Keratinocyte (primary cell): ENCODE measurements around the gene SEC14L1. TPM values are rescaled to one million over a fixed set of nuclear protein-coding genes. Genes with fewer than 3 reads are reported as not detected.
A peak's percentile ranks its signal among the peaks of the same experiment; 100 is the strongest.
"Not testable (repeated sequence)": the region's sequence is repeated elsewhere in the genome, so short reads cannot be mapped to it uniquely, and the experiment has no call there.

Source experiments
- DNase-seq: peaks from one replicate; pipeline ENCODE4 v3.0.0-alpha.2; 2011; ENCODE audit warnings: low read depth, missing footprints, low spot score
- FAIRE-seq: peaks from 2 replicates; lab custom pipeline; 2011; peaks lifted over from hg19 to GRCh38; lab: Jason Lieb, UNC
- H2AFZ ChIP-seq: 2 replicates; pipeline ENCODE4 v1.6.0; 2012; ENCODE audit warnings: low read length, control low read depth, inconsistent platforms; ENCODE audit not compliant: control insufficient read depth
- H3K27ac ChIP-seq: 2 replicates; pipeline ENCODE4 v1.5.1; 2011; ENCODE audit warnings: low read length; ENCODE audit not compliant: control insufficient read depth, insufficient read depth
- H3K27me3 ChIP-seq: 3 replicates; pipeline ENCODE4 v1.6.0; 2011; ENCODE audit warnings: low read length; ENCODE audit not compliant: control insufficient read depth, insufficient read depth; ENCODE audit errors: extremely low read depth
- H3K36me3 ChIP-seq, 2 experiments: 2 replicates in 1 of 2; 3 replicates in 1 of 2; pipeline ENCODE4 v1.5.1; 2011; ENCODE audit warnings: low read length in 2 of 2, mild to moderate bottlenecking in 1 of 2; ENCODE audit not compliant: control insufficient read depth in 2 of 2, insufficient read depth in 2 of 2; ENCODE audit errors: extremely low read depth in 1 of 2
- H3K4me1 ChIP-seq: 3 replicates; pipeline ENCODE4 v1.5.1; 2011; ENCODE audit warnings: low read length; ENCODE audit not compliant: control insufficient read depth, insufficient read depth; ENCODE audit errors: extremely low read depth
- H3K4me2 ChIP-seq: 3 replicates; pipeline ENCODE4 v1.6.0; 2011; ENCODE audit warnings: low read depth, low read length; ENCODE audit not compliant: control insufficient read depth, insufficient read depth; ENCODE audit errors: extremely low read depth
- H3K4me3 ChIP-seq, 3 experiments: fragments of 200-600 bp in 1 of 3; sonication (generic) in 1 of 3; 2 replicates in 2 of 3; 3 replicates in 1 of 3; pipeline ENCODE4 v1.5.1; 2011 to 2016; ENCODE audit warnings: low read length in 3 of 3, mild to moderate bottlenecking in 3 of 3, control low read depth in 2 of 3, inconsistent platforms in 1 of 3, low read depth in 1 of 3, mixed read lengths in 1 of 3, mixed run types in 1 of 3, moderate library complexity in 1 of 3; ENCODE audit not compliant: control insufficient read depth in 2 of 3, insufficient read depth in 2 of 3; ENCODE audit errors: extremely low read depth in 1 of 3
- H3K79me2 ChIP-seq: 2 replicates; pipeline ENCODE4 v1.6.0; 2012; ENCODE audit warnings: low read length; ENCODE audit not compliant: control insufficient read depth, insufficient read depth
- H3K9ac ChIP-seq: 3 replicates; pipeline ENCODE4 v1.6.0; 2011; ENCODE audit warnings: low read length; ENCODE audit not compliant: control insufficient read depth, insufficient read depth; ENCODE audit errors: extremely low read depth
- H3K9me1 ChIP-seq: 3 replicates; pipeline ENCODE4 v1.6.0; 2011; ENCODE audit warnings: low read length; ENCODE audit not compliant: control insufficient read depth, insufficient read depth; ENCODE audit errors: extremely low read depth
- H3K9me3 ChIP-seq: 2 replicates; pipeline ENCODE4 v1.5.1; 2012; ENCODE audit warnings: low read depth, low read length; ENCODE audit not compliant: control insufficient read depth
- H4K20me1 ChIP-seq: 3 replicates; pipeline ENCODE4 v1.6.0; 2011; ENCODE audit warnings: low read length; ENCODE audit not compliant: control insufficient read depth, insufficient read depth; ENCODE audit errors: extremely low read depth
- CTCF ChIP-seq, 3 experiments: IDR thresholded peaks in 1 of 3; conservative IDR thresholded peaks in 1 of 3; optimal IDR thresholded peaks in 1 of 3; 2 replicates in 2 of 3; 3 replicates in 1 of 3; pipeline versions ENCODE3 to v1.5.1; 2011; ENCODE audit warnings: low read length in 3 of 3, mild to moderate bottlenecking in 3 of 3, moderate library complexity in 2 of 3, control low read depth in 1 of 3, inconsistent platforms in 1 of 3; ENCODE audit not compliant: insufficient read depth in 2 of 3; ENCODE audit errors: extremely low read depth in 1 of 3
- EZH2 ChIP-seq: IDR thresholded peaks from one replicate; pipeline ENCODE4 v1.6.1; 2012; ENCODE audit warnings: inconsistent platforms, mild to moderate bottlenecking, low read length, moderate library complexity
- dilution Hi-C: fragments of 300-500 bp; cut with MboI; formaldehyde crosslinking; loops from one replicate; pipeline ENCODE4 v1.7.0; 2020; ENCODE audit warnings: low sequenced_read_pairs; ENCODE audit not compliant: extremely low pct_ligation_motif_present
- polyA plus RNA-seq, 5 experiments: library from polyadenylated mRNA; depleted of rRNA in 3 of 5; stranded (reverse) in 3 of 5; stranded (forward) in 1 of 5; unstranded in 1 of 5; fragments of >200 nt; gene quantifications; 1 replicate in 1 of 5; 2 replicates in 3 of 5; 3 replicates in 1 of 5; pipeline versions ENCODE4 v1.2.1 to v1.2.3, GENCODE V29; 2011 to 2012; ENCODE audit warnings: missing spikeins in 2 of 5, low read depth in 1 of 5, low replicate concordance in 1 of 5

Gene SEC14L1
- polyA plus RNA-seq, 1 donor (not counting 4 experiments of a cell fraction or from before 2014, with no cell fraction given): 35.6 TPM

- Histone ChIP-seq H4K20me1 (no peaks in the 10 kb centered on the region), H3K9me3 (no peaks in the 10 kb centered on the region), H3K27me3 (no peaks in the 10 kb centered on the region), H3K9me1 (no peaks in the 10 kb centered on the region), H3K4me2 (peak overlapping the region; percentile 72), H3K27ac (peak overlapping the region; percentile 93), H3K9ac (peak overlapping the region; percentile 81), H3K36me3 (no peaks in the 10 kb centered on the region), H3K79me2 (no peaks in the 10 kb centered on the region), H3K4me1 (peaks cover 34% of the 10 kb centered on the region), H2AFZ (no peak overlapping the region), H3K4me3 (peak overlapping the region in 1 of 3 experiments; percentile 13)
- peak; percentile 95 for DNase-seq
- dilution Hi-C loops: no loop called here
- FAIRE-seq: peak; percentile 95
- TF ChIP-seq CTCF (optimal IDR thresholded peaks at IDR 0.05 in 1 of 3, IDR thresholded peaks at IDR 0.05 in 1 of 3, conservative IDR thresholded peaks at IDR 0.05 in 1 of 3; ENCODE audit: extremely low read depth in 1 of 3, insufficient read depth in 2 of 3, low read length in 3 of 3) (peak in 1 of 3 experiments; percentile 2), EZH2 (no peak)
Observed at GRCh38 chr17:77254951-77255825, 114.4 kb downstream of the SEC14L1 start.

- DNase-seq, H3K36me3 ChIP-seq, H3K9me1 ChIP-seq, H3K9me3 ChIP-seq, H3K27me3 ChIP-seq, dilution Hi-C loops, H3K79me2 ChIP-seq, H4K20me1 ChIP-seq, H2AFZ ChIP-seq, H3K4me3 ChIP-seq: not testable (repeated sequence)
- peaks cover 34% of the 10 kb centered on the region for H3K4me1 ChIP-seq
- H3K9ac ChIP-seq: peak overlapping the region; percentile 81
- H3K4me2 ChIP-seq: peak overlapping the region; percentile 72
- peak; percentile 52 for FAIRE-seq
- peak overlapping the region; percentile 93 for H3K27ac ChIP-seq
Observed at GRCh38 chr17:77255970-77256369, 115.2 kb downstream of the SEC14L1 start.
